Fibroblast of peridontal ligament (primary cell): Measurements from ENCODE around the gene CBY1.
A peak's percentile ranks its signal among the peaks of the same experiment; 100 is the strongest.

Experiments used
- DNase-seq: peaks from one replicate; pipeline ENCODE4 v3.0.0-alpha.2; 2010; ENCODE audit errors: extremely low read depth

CBY1 gene

GRCh38 chr22:38649841-38650522 lies 6.5 kb upstream of the CBY1 start:
- DNase-seq: no peak

GRCh38 chr22:38652859-38653258 lies 3.6 kb upstream of the CBY1 start:
- no peak for DNase-seq

- no peak for DNase-seq
Measured at GRCh38 chr22:38653741-38654140, 2.7 kb upstream of the CBY1 start.

- DNase-seq: peak; percentile 23
Measured at GRCh38 chr22:38655519-38656255, 751 bp upstream of the CBY1 start.

- no peak for DNase-seq
Measured at GRCh38 chr22:38657045-38657909, 839 bp downstream of the CBY1 start.

- DNase-seq: no peak
Measured at GRCh38 chr22:38674888-38675287, 18.4 kb downstream of the CBY1 start.

GRCh38 chr22:38675833-38676232 lies 19.4 kb downstream of the CBY1 start:
- no peak for DNase-seq

- peak; percentile 78 for DNase-seq
Measured at GRCh38 chr22:38681582-38682335, 25.3 kb downstream of the CBY1 start, which contains the start of gene TOMM22. TSS of gene TOMM22 (plus strand) at chr22:38681957. CDS start at chr22:38681979, 22 bp downstream.

GRCh38 chr22:38684895-38685294 lies 28.5 kb downstream of the CBY1 start:
- DNase-seq: no peak

GRCh38 chr22:38685761-38686160 lies 29.3 kb downstream of the CBY1 start:
- DNase-seq: no peak

- DNase-seq: no peak
Measured at GRCh38 chr22:38689651-38690050, 33.2 kb downstream of the CBY1 start.

- no peak for DNase-seq
Measured at GRCh38 chr22:38694049-38694448, 37.6 kb downstream of the CBY1 start.

GRCh38 chr22:38694940-38695339 lies 38.5 kb downstream of the CBY1 start:
- DNase-seq: no peak

- peak; percentile 74 for DNase-seq
Measured at GRCh38 chr22:38696606-38697424, 40.4 kb downstream of the CBY1 start.

- peak; percentile 23 for DNase-seq
Measured at GRCh38 chr22:38697425-38698089, 41.1 kb downstream of the CBY1 start.

- no peak for DNase-seq
Measured at GRCh38 chr22:38698407-38699094, 42.1 kb downstream of the CBY1 start.

- no peak for DNase-seq
Measured at GRCh38 chr22:38699143-38699542, 42.7 kb downstream of the CBY1 start.

GRCh38 chr22:38699784-38700183 lies 43.3 kb downstream of the CBY1 start:
- peak; percentile 69 for DNase-seq

GRCh38 chr22:38700270-38700788 lies 43.9 kb downstream of the CBY1 start:
- DNase-seq: peak; percentile 31
